ENCODE data around the gene RHEBL1.

RHEBL1 gene

GRCh38 chr12:49088932-49089330 is 19.2 kb upstream of the RHEBL1 start:
- DNase-seq (ENCODE audit: extremely low read depth, low read depth): no peak
- TF ChIP-seq, protein P1, sequence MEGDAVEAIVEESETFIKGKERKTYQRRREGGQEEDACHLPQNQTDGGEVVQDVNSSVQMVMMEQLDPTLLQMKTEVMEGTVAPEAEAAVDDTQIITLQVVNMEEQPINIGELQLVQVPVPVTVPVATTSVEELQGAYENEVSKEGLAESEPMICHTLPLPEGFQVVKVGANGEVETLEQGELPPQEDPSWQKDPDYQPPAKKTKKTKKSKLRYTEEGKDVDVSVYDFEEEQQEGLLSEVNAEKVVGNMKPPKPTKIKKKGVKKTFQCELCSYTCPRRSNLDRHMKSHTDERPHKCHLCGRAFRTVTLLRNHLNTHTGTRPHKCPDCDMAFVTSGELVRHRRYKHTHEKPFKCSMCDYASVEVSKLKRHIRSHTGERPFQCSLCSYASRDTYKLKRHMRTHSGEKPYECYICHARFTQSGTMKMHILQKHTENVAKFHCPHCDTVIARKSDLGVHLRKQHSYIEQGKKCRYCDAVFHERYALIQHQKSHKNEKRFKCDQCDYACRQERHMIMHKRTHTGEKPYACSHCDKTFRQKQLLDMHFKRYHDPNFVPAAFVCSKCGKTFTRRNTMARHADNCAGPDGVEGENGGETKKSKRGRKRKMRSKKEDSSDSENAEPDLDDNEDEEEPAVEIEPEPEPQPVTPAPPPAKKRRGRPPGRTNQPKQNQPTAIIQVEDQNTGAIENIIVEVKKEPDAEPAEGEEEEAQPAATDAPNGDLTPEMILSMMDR (IDR thresholded peaks at IDR 0.05; ENCODE audit: low read depth, low read length): no peak

- DNase-seq (ENCODE audit: extremely low read depth, low read depth): peak; percentile 53
Measured at GRCh38 chr12:49088150-49088931, 18.6 kb upstream of the RHEBL1 start.

GRCh38 chr12:49086116-49086515 is 16.3 kb upstream of the RHEBL1 start:
- DNase-seq (ENCODE audit: extremely low read depth, low read depth): no peak
- TF ChIP-seq, protein P1 (IDR thresholded peaks at IDR 0.05; ENCODE audit: low read depth, low read length): no peak

More at GRCh38 chr12:49088150-49088931, 18.6 kb upstream of the RHEBL1 start:
- TF ChIP-seq, protein P1 (IDR thresholded peaks at IDR 0.05; ENCODE audit: low read depth, low read length): peak; percentile 88

DNA sequence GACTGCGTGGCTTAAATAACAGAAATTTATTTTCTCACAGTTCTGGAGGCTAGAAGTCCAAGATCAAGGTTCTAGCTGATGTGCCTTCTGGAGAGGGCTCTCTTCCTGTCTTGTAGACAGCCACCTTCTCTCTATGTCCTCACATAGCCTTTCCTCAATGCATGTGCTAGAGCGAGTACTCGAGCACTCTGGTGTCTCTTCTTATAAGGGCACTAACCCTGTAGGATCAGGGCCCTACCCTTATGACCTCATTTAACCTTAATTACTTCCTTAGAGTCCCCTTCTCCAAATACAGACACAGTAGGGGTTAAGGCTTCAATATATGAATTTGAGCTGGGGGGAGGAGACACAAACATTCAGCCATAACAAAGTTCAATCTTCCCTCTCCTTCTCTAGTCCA is 14.7 kb upstream of the RHEBL1 start:
- TF ChIP-seq, protein P1 (IDR thresholded peaks at IDR 0.05; ENCODE audit: low read depth, low read length): no peak
- no peak for DNase-seq (ENCODE audit: extremely low read depth, low read depth)

- TF ChIP-seq, protein P1 (IDR thresholded peaks at IDR 0.05; ENCODE audit: low read depth, low read length): no peak
- DNase-seq (ENCODE audit: extremely low read depth, low read depth): no peak
Measured at GRCh38 chr12:49079793-49080192, 10.0 kb upstream of the RHEBL1 start.

DNA sequence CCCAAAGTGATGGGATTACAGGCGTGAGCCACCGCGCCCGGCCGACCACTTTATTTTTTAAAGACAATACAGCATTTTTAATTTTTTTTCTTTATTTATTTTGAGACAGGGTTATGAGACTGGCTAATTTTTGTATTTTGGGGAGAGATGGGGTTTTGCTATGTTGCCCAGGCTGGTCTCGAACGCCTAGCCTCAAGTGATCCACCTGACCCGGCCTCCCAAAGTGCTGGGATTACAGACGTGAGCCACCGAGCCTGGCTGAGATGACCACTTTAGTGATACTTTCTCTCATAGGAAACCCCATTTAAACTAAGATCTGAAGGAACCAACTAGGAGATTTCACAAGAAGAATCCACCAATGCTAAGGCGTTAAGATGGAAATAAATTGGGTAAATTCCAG is 1.2 kb upstream of the RHEBL1 start:
- TF ChIP-seq, protein P1 (IDR thresholded peaks at IDR 0.05; ENCODE audit: low read depth, low read length): no peak
- DNase-seq (ENCODE audit: extremely low read depth, low read depth): no peak

- TF ChIP-seq, protein P1 (IDR thresholded peaks at IDR 0.05; ENCODE audit: low read depth, low read length): no peak
- no peak for DNase-seq (ENCODE audit: extremely low read depth, low read depth)
Measured at GRCh38 chr12:49068879-49069506, 786 bp downstream of the RHEBL1 start.
